HepG2 (cell line): Measurements from ENCODE around the gene VPS37B. TPM values are rescaled to one million over a fixed set of nuclear protein-coding genes. Genes with fewer than 3 reads are reported as not detected.
A peak's percentile ranks its signal among the peaks of the same experiment; 100 is the strongest.

Experiments
- ATF5 ChIP-seq: sonication (generic); formaldehyde crosslinking; IDR thresholded peaks from 2 replicates; pipeline ENCODE4 v1.4.0; 2020; ENCODE audit warnings: mild to moderate bottlenecking, low read depth, missing genetic modification reagents
- ATM ChIP-seq: fragments of 450-650 bp; IDR thresholded peaks from 2 replicates; pipeline ENCODE4 v1.7.1; 2017; ENCODE audit warnings: mild to moderate bottlenecking, borderline replicate concordance
- BCL6 ChIP-seq: IDR thresholded peaks from 2 replicates; pipeline ENCODE4 v1.6.1; 2016; ENCODE audit warnings: missing genetic modification reagents, missing compliant biosample characterization
- KDM3A ChIP-seq: IDR thresholded peaks from 2 replicates; pipeline ENCODE4 v1.6.1; 2018; ENCODE audit warnings: low read depth, missing compliant biosample characterization
- KLF16 ChIP-seq, 2 experiments: sonication (generic) in 1 of 2; formaldehyde crosslinking in 1 of 2; IDR thresholded peaks; 2 replicates each; pipeline versions ENCODE4 v1.6.1 to v1.8.0; 2016 to 2023; ENCODE audit warnings: missing genetic modification reagents in 2 of 2, missing compliant biosample characterization in 1 of 2
- MIER3 ChIP-seq: IDR thresholded peaks from 2 replicates; pipeline ENCODE4 v1.6.1; 2016; ENCODE audit warnings: missing compliant biosample characterization, borderline replicate concordance
- MLX ChIP-seq: IDR thresholded peaks from 2 replicates; pipeline ENCODE4 v1.6.1; 2016
- SAP130 ChIP-seq: IDR thresholded peaks from 2 replicates; pipeline ENCODE4 v1.6.1; 2016; ENCODE audit warnings: low read depth
- SOX13 ChIP-seq, 3 experiments: fragments of 450-650 bp in 1 of 3; sonication (generic) in 1 of 3; formaldehyde crosslinking in 1 of 3; IDR thresholded peaks in 2 of 3; conservative IDR thresholded peaks in 1 of 3; 2 replicates each; pipeline versions ENCODE4 v1.5.0 to v1.6.1; 2016 to 2020; ENCODE audit warnings: antibody characterized with exemption in 1 of 3, mild to moderate bottlenecking in 1 of 3, missing compliant biosample characterization in 1 of 3, missing genetic modification reagents in 1 of 3, moderate library complexity in 1 of 3
- SP1 ChIP-seq, 2 experiments: fragments of 450-650 bp in 1 of 2; sonication (generic) in 1 of 2; formaldehyde crosslinking in 1 of 2; IDR thresholded peaks; 2 replicates each; pipeline versions ENCODE4 v1.4.0 to v1.6.1; 2016 to 2020; ENCODE audit warnings: missing genetic modification reagents in 1 of 2
- SPEN ChIP-seq: sonication (generic); formaldehyde crosslinking; IDR thresholded peaks from 2 replicates; pipeline ENCODE4 v1.5.1; 2020; ENCODE audit warnings: low read depth, mild to moderate bottlenecking, missing genetic modification reagents
- STAG1 ChIP-seq: sonication (generic); formaldehyde crosslinking; IDR thresholded peaks from 2 replicates; pipeline ENCODE4 v1.4.0; 2020; ENCODE audit warnings: missing genetic modification reagents
- TFE3 ChIP-seq: IDR thresholded peaks from 2 replicates; pipeline ENCODE4 v1.6.1; 2016
- ZFY ChIP-seq: sonication (generic); formaldehyde crosslinking; IDR thresholded peaks from 2 replicates; pipeline ENCODE4 v1.4.0; 2020; ENCODE audit warnings: missing genetic modification reagents
- ZNF296 ChIP-seq: sonication (generic); formaldehyde crosslinking; conservative IDR thresholded peaks from 2 replicates; pipeline ENCODE4 v1.5.0; 2020; ENCODE audit warnings: mild to moderate bottlenecking, missing genetic modification reagents
- ZNF317 ChIP-seq: sonication (generic); formaldehyde crosslinking; IDR thresholded peaks from 2 replicates; pipeline ENCODE4 v1.5.0; 2020; ENCODE audit warnings: mild to moderate bottlenecking, missing genetic modification reagents
- ZNF329 ChIP-seq: sonication (generic); formaldehyde crosslinking; IDR thresholded peaks from 2 replicates; pipeline ENCODE4 v1.9.0; 2021; ENCODE audit warnings: low read depth, mild to moderate bottlenecking, missing genetic modification reagents
- ZNF33A ChIP-seq: sonication (generic); formaldehyde crosslinking; IDR thresholded peaks from 2 replicates; pipeline ENCODE4 v1.5.1; 2020; ENCODE audit warnings: missing genetic modification reagents, mild to moderate bottlenecking, moderate library complexity, borderline replicate concordance
- ZNF431 ChIP-seq: sonication (generic); formaldehyde crosslinking; IDR thresholded peaks from 2 replicates; pipeline ENCODE4 v1.9.0; 2022; ENCODE audit warnings: missing genetic modification reagents, low read depth, mild to moderate bottlenecking, borderline replicate concordance
- ZNF460 ChIP-seq: sonication (generic); formaldehyde crosslinking; IDR thresholded peaks from 2 replicates; pipeline ENCODE4 v1.5.1; 2020; ENCODE audit warnings: missing genetic modification reagents, mild to moderate bottlenecking, borderline replicate concordance
- ZNF580 ChIP-seq: IDR thresholded peaks from 2 replicates; pipeline ENCODE4 v1.6.1; 2016; ENCODE audit warnings: low read depth, borderline replicate concordance
- ZNF674 ChIP-seq: sonication (generic); formaldehyde crosslinking; IDR thresholded peaks from 2 replicates; pipeline ENCODE4 v1.5.0; 2020; ENCODE audit warnings: low read depth, mild to moderate bottlenecking, missing genetic modification reagents
- ZXDC ChIP-seq: sonication (generic); formaldehyde crosslinking; IDR thresholded peaks from 2 replicates; pipeline ENCODE4 v1.5.0; 2020; ENCODE audit warnings: mild to moderate bottlenecking, missing genetic modification reagents
- polyA plus RNA-seq, 8 experiments: library from polyadenylated mRNA; depleted of rRNA in 3 of 8; stranded (reverse) in 7 of 8; unstranded in 1 of 8; fragments of >200 nt; fragmentation: Illumina TruSeq in 4 of 8; extraction: Trizol in 4 of 8; gene quantifications; 2 replicates each; pipeline versions ENCODE4 v1.2.1 to v1.2.3, GENCODE V29; 2011 to 2016; ENCODE audit warnings: low read depth in 4 of 8, missing spikeins in 1 of 8, mixed read lengths in 1 of 8; ENCODE audit not compliant: insufficient read depth in 1 of 8
- total RNA-seq, 5 experiments: library from RNA; depleted of rRNA; stranded (reverse); fragments of >200 nt; fragmentation: Illumina TruSeq; extraction: Trizol; gene quantifications; 2 replicates each; pipeline ENCODE4 v1.2.3, GENCODE V29; 2016; ENCODE audit warnings: low read depth in 1 of 5

VPS37B gene
- total and polyA plus RNA-seq, 2 of the 13 experiments (the other 11 are each of a cell fraction or from before 2014, with no cell fraction given): 4.6 to 5.3 TPM

- TF ChIP-seq KDM3A (CRISPR knock-in tag) (peak; percentile 35; the same call in 1 of the 2 replicates), ZXDC (no peak), ATF5 (CRISPR knock-in tag) (no peak), SOX13 (IDR thresholded peaks at IDR 0.05) (no peak), SOX13 (CRISPR knock-in tag; conservative IDR thresholded peaks at IDR 0.05 in 1 of 2, IDR thresholded peaks at IDR 0.05 in 1 of 2) (peak in 1 of 2 experiments; percentile 71; a peak in 2 of 4 replicates), ZNF33A (CRISPR knock-in tag) (no peak), SAP130 (CRISPR knock-in tag) (peak; percentile 66; the same call in 1 of the 2 replicates), ZNF460 (CRISPR knock-in tag) (peak; percentile 14; the same call in 1 of the 2 replicates), SPEN (no peak), MIER3 (no peak), STAG1 (CRISPR knock-in tag) (0 out of 2 replicates have a peak, but pooled peaks have one; percentile 10), TFE3 (CRISPR knock-in tag) (peak; percentile 58; the same call in 1 of the 2 replicates), BCL6 (CRISPR knock-in tag) (peak; percentile 56), ZNF431 (CRISPR knock-in tag) (peak; percentile 79; the same call in 1 of the 2 replicates), ZNF674 (CRISPR knock-in tag) (no peak), MLX (CRISPR knock-in tag) (0 out of 2 replicates have a peak, but pooled peaks have one; percentile 14), ZNF296 (peak; percentile 86), ZNF329 (CRISPR knock-in tag) (no peak), ZFY (CRISPR knock-in tag) (peak; percentile 75), ATM (peak; percentile 35; the same call in 1 of the 2 replicates), ZNF580 (CRISPR knock-in tag) (no peak), ZNF317 (CRISPR knock-in tag) (no peak), KLF16 (CRISPR knock-in tag; IDR thresholded peaks at IDR 0.05) (peak in 1 of 2 experiments; percentile 20; a peak in 1 of 4 replicates), SP1 (IDR thresholded peaks at IDR 0.05) (no peak), SP1 (CRISPR knock-in tag; IDR thresholded peaks at IDR 0.05) (no peak)
Measured at GRCh38 chr12:122917507-122918121, 21.7 kb upstream of the VPS37B start (continued).
